Panc1 (cell line): Measurements from ENCODE around the gene KNDC1. TPM values are rescaled to one million over a fixed set of nuclear protein-coding genes. Genes with fewer than 3 reads are reported as not detected.
A peak's percentile ranks its signal among the peaks of the same experiment; 100 is the strongest.

Experiments
- ATAC-seq: fragments of 200-7000 bp; cut with Tn5 transposase; 2 replicates; pipeline ENCODE4 v1.9.1; 2020; ENCODE audit warnings: mild to moderate bottlenecking, moderate library complexity
- BruUV-seq: library from RNA; stranded (reverse); fragments of 400-500 nt; replicated peaks from 2 replicates; lab custom pipeline; 2021; lab: Mats Ljungman, UMichigan
- CTCF ChIA-PET: fragments of 300-600 bp; sonication (Branson Sonifier 250); formaldehyde crosslinking; loops from one replicate; lab custom pipeline; 2022; ENCODE audit warnings: antibody characterized with exemption; lab: Charles Lee
- POLR2A ChIA-PET: fragments of 300-600 bp; sonication (Branson Sonifier 250); formaldehyde crosslinking; loops from one replicate; lab custom pipeline; 2022; ENCODE audit warnings: antibody characterized with exemption; lab: Charles Lee
- DNase-seq: peaks from one replicate; pipeline ENCODE4 v3.0.0-alpha.2; 2010; ENCODE audit warnings: low read depth, low spot score
- H3K27ac ChIP-seq: 2 replicates; pipeline ENCODE4 v1.5.1; 2011; ENCODE audit warnings: mild to moderate bottlenecking, low read length, inconsistent platforms
- H3K27me3 ChIP-seq: fragments of 200-500 bp; sonication (Bioruptor generic); 2 replicates; pipeline ENCODE4 v1.6.0; 2014; ENCODE audit warnings: low read length, inconsistent platforms; ENCODE audit not compliant: control insufficient read depth, insufficient read depth
- H3K36me3 ChIP-seq: fragments of 200-500 bp; sonication (Bioruptor generic); 2 replicates; pipeline ENCODE4 v1.5.1; 2014; ENCODE audit warnings: inconsistent platforms, mild to moderate bottlenecking, low read length, moderate library complexity; ENCODE audit not compliant: control insufficient read depth, insufficient read depth
- H3K4me1 ChIP-seq: 2 replicates; pipeline ENCODE4 v1.5.1; 2011; ENCODE audit warnings: inconsistent platforms, mild to moderate bottlenecking, low read length, moderate library complexity; ENCODE audit not compliant: control insufficient read depth, insufficient read depth
- H3K4me3 ChIP-seq, 2 experiments: 2 replicates each; pipeline ENCODE4 v1.5.1; 2011 to 2012; ENCODE audit warnings: low read depth in 2 of 2, low read length in 2 of 2, mild to moderate bottlenecking in 2 of 2, inconsistent platforms in 1 of 2, moderate library complexity in 1 of 2
- H3K9me3 ChIP-seq: fragments of 200-500 bp; sonication (Bioruptor generic); 2 replicates; pipeline ENCODE4 v1.5.1; 2014; ENCODE audit warnings: low read depth, mild to moderate bottlenecking, inconsistent platforms, low read length, moderate library complexity; ENCODE audit not compliant: control insufficient read depth, insufficient read depth
- CTCF ChIP-seq: fragments of 450-650 bp; IDR thresholded peaks from 2 replicates; pipeline ENCODE4 v1.5.1; 2017; ENCODE audit warnings: mild to moderate bottlenecking
- POLR2AphosphoS5 ChIP-seq: IDR thresholded peaks from 2 replicates; pipeline ENCODE4 v1.6.1; 2012; ENCODE audit warnings: mild to moderate bottlenecking, low read depth, low read length, moderate library complexity
- REST ChIP-seq, 2 experiments: IDR thresholded peaks; 2 replicates each; pipeline ENCODE4 v1.6.1; 2011 to 2012; ENCODE audit warnings: low read depth in 2 of 2, control low read depth in 1 of 2, low read length in 1 of 2, mild to moderate bottlenecking in 1 of 2, moderate library complexity in 1 of 2; ENCODE audit not compliant: insufficient read depth in 1 of 2
- SIN3A ChIP-seq: IDR thresholded peaks from 2 replicates; pipeline ENCODE4 v1.6.1; 2012; ENCODE audit warnings: low read depth, mild to moderate bottlenecking, low read length, moderate library complexity, borderline replicate concordance; ENCODE audit not compliant: insufficient read depth
- TCF7L2 ChIP-seq: IDR thresholded peaks from 2 replicates; pipeline ENCODE4 v1.6.1; 2011; ENCODE audit warnings: mild to moderate bottlenecking, low read depth, low read length, inconsistent platforms
- in situ Hi-C: cut with HindIII; loops from 2 replicates; pipeline ENCODE4 v1.10.0; 2016; ENCODE audit warnings: low sequenced_read_pairs, low pct_unique_long_range_greater_than_20kb
- intact Hi-C: fragments of 100-400 bp; cut with micrococcal nuclease; formaldehyde crosslinking; loops from one replicate; pipeline ENCODE4 v1.10.0; 2022; ENCODE audit not compliant: unreplicated experiment
- total RNA-seq: library from RNA; stranded (reverse); gene quantifications from one replicate; pipeline ENCODE4 v1.2.1, GENCODE V29; 2021; ENCODE audit not compliant: unreplicated experiment

KNDC1 gene
- total RNA-seq, 1 experiment from 2014 or later: 2.6 TPM

- Histone ChIP-seq H3K9me3 (no peaks in the 10 kb centered on the region), H3K36me3 (no peaks in the 10 kb centered on the region), H3K4me3 (no peak overlapping the region), H3K4me1 (no peaks in the 10 kb centered on the region), H3K27ac (no peak overlapping the region), H3K27me3 (no peaks in the 10 kb centered on the region; the same call in 1 of the 2 replicates)
- intact Hi-C loops (no loop called here), in situ Hi-C loops (no loop called here)
- CTCF ChIA-PET: interaction anchor here (0.6 kb wide), 1 partner anchor 75 kb away, joined by 3 read pairs; no protein-coding TSS in a partner anchor
- ATAC-seq: no peak
- POLR2A ChIA-PET: no interaction called here
- DNase-seq: no peak
- TF ChIP-seq POLR2AphosphoS5 (no peak), SIN3A (no peak), CTCF (no peak), REST (IDR thresholded peaks at IDR 0.05; ENCODE audit: insufficient read depth in 1 of 2, low read depth in 2 of 2, low read length in 1 of 2) (no peak), TCF7L2 (no peak)
- no TSS peak for BruUV-seq
Observed at GRCh38 chr10:133123050-133123745, 36.8 kb upstream of the KNDC1 start.

- Histone ChIP-seq H3K27ac (no peak overlapping the region), H3K36me3 (no peaks in the 10 kb centered on the region), H3K4me1 (no peaks in the 10 kb centered on the region), H3K9me3 (no peaks in the 10 kb centered on the region), H3K27me3 (no peaks in the 10 kb centered on the region; the same call in 1 of the 2 replicates), H3K4me3 (no peak overlapping the region)
- intact Hi-C loops (loop anchor here (2.0 kb wide), 1 partner anchor 183 kb away; no protein-coding TSS in a partner anchor), in situ Hi-C loops (no loop called here)
- DNase-seq (no peak), ATAC-seq (peak; percentile 16; the same call in 1 of the 2 replicates)
- TF ChIP-seq POLR2AphosphoS5 (no peak), TCF7L2 (no peak), SIN3A (no peak), CTCF (no peak), REST (IDR thresholded peaks at IDR 0.05; ENCODE audit: insufficient read depth in 1 of 2, low read depth in 2 of 2, low read length in 1 of 2) (no peak)
- CTCF ChIA-PET: interaction anchor here (1.3 kb wide), 1 partner anchor 185 kb away, joined by 3 read pairs; no protein-coding TSS in a partner anchor
- BruUV-seq: no TSS peak
- POLR2A ChIA-PET: no interaction called here
Observed at GRCh38 chr10:133123746-133124356, 36.2 kb upstream of the KNDC1 start.
